ENCODE results near the gene NAA10. TPM values are rescaled to one million over a fixed set of nuclear protein-coding genes. Genes with fewer than 3 reads are reported as not detected.

The NAA10 gene
- total RNA-seq, 4 donors from 2014 or later, result 48.0 to 152 (median 73.8) TPM

- no peaks in the 10 kb centered on the region for H3K36me3 ChIP-seq
- TF ChIP-seq, protein P1, sequence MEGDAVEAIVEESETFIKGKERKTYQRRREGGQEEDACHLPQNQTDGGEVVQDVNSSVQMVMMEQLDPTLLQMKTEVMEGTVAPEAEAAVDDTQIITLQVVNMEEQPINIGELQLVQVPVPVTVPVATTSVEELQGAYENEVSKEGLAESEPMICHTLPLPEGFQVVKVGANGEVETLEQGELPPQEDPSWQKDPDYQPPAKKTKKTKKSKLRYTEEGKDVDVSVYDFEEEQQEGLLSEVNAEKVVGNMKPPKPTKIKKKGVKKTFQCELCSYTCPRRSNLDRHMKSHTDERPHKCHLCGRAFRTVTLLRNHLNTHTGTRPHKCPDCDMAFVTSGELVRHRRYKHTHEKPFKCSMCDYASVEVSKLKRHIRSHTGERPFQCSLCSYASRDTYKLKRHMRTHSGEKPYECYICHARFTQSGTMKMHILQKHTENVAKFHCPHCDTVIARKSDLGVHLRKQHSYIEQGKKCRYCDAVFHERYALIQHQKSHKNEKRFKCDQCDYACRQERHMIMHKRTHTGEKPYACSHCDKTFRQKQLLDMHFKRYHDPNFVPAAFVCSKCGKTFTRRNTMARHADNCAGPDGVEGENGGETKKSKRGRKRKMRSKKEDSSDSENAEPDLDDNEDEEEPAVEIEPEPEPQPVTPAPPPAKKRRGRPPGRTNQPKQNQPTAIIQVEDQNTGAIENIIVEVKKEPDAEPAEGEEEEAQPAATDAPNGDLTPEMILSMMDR (IDR thresholded peaks at IDR 0.05), result no peak
- TF ChIP-seq POLR2A (IDR thresholded peaks at IDR 0.05) (no peak), EP300 (IDR thresholded peaks at IDR 0.05) (no peak)
- no peaks in the 10 kb centered on the region for H3K27me3 ChIP-seq
- H3K27ac ChIP-seq, result no peak overlapping the region
- H3K4me3 ChIP-seq, result no peak overlapping the region
- 83 to 89% methylated on average over 6 of the region's 6 CpGs for WGBS, 2 donors
- no peak for DNase-seq (ENCODE audit: low spot score in 2 of 2)
- no peaks in the 10 kb centered on the region for H3K4me1 ChIP-seq
- no peaks in the 10 kb centered on the region for H3K9me3 ChIP-seq
Observed at GRCh38 chrX:153911798-153912197, 23.0 kb downstream of the NAA10 start.

- Histone ChIP-seq H3K27ac (no peak overlapping the region), H3K27me3 (no peaks in the 10 kb centered on the region), H3K36me3 (no peaks in the 10 kb centered on the region), H3K9me3 (no peaks in the 10 kb centered on the region), H3K4me1 (no peaks in the 10 kb centered on the region), H3K4me3 (no peak overlapping the region)
- DNase-seq (ENCODE audit: low spot score in 2 of 2), result no peak
- WGBS, 2 donors, result 90% methylated on average over 2 to 20 of the region's 22 CpGs
- TF ChIP-seq EP300 (IDR thresholded peaks at IDR 0.05) (no peak), POLR2A (IDR thresholded peaks at IDR 0.05) (no peak)
- TF ChIP-seq, protein P1 (IDR thresholded peaks at IDR 0.05), result no peak
Observed at GRCh38 chrX:153910446-153910845, 24.4 kb downstream of the NAA10 start.

DNA sequence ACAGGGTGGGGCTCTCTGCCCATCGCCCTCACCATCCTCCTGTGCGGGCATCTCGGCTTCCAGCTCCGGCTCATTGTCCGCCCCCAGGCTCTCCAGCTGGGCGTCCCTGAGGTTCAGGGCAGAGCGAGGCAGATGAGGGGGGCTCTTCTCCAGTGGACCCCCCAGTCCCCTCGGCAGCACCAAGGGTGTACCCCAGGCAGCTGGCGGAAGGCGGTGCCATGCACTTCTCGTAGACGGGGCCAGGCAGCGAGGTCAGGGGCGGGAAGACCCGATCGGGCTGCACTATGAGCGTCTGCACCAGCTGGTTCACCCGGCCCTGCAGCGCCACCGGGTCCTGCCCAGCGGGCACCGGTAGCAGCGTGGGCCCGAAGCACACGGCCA, 24.9 kb downstream of the NAA10 start:
- WGBS, 2 donors, result 89% methylated on average over 24 of the region's 25 CpGs; no CpG with 5 or more reads in 1 of the 2 donors
- no peaks in the 10 kb centered on the region for H3K27me3 ChIP-seq

GRCh38 chrX:153909024-153909979, 25.5 kb downstream of the NAA10 start:
- TF ChIP-seq EP300 (IDR thresholded peaks at IDR 0.05) (no peak), POLR2A (IDR thresholded peaks at IDR 0.05) (no peak)
- TF ChIP-seq, protein P1 (IDR thresholded peaks at IDR 0.05), result no peak
- no peak for DNase-seq (ENCODE audit: low spot score in 2 of 2)
- Histone ChIP-seq H3K27me3 (no peaks in the 10 kb centered on the region), H3K4me1 (peaks cover 0 to 4% (median under 1%) of the 10 kb centered on the region in 4 donors), H3K27ac (no peak overlapping the region), H3K9me3 (no peaks in the 10 kb centered on the region), H3K36me3 (no peaks in the 10 kb centered on the region), H3K4me3 (no peak overlapping the region)
- 69 to 73% methylated on average over 6 to 21 of the region's 37 CpGs for WGBS, 2 donors

More for the DNA sequence above, 24.9 kb downstream of the NAA10 start:
- Histone ChIP-seq H3K27ac (no peak overlapping the region), H3K4me1 (no peaks in the 10 kb centered on the region), H3K9me3 (no peaks in the 10 kb centered on the region), H3K4me3 (no peak overlapping the region), H3K36me3 (no peaks in the 10 kb centered on the region)
- no peak for DNase-seq (ENCODE audit: low spot score in 2 of 2)
- TF ChIP-seq POLR2A (IDR thresholded peaks at IDR 0.05) (no peak), EP300 (IDR thresholded peaks at IDR 0.05) (no peak)
- TF ChIP-seq, protein P1 (IDR thresholded peaks at IDR 0.05), result no peak

DNA sequence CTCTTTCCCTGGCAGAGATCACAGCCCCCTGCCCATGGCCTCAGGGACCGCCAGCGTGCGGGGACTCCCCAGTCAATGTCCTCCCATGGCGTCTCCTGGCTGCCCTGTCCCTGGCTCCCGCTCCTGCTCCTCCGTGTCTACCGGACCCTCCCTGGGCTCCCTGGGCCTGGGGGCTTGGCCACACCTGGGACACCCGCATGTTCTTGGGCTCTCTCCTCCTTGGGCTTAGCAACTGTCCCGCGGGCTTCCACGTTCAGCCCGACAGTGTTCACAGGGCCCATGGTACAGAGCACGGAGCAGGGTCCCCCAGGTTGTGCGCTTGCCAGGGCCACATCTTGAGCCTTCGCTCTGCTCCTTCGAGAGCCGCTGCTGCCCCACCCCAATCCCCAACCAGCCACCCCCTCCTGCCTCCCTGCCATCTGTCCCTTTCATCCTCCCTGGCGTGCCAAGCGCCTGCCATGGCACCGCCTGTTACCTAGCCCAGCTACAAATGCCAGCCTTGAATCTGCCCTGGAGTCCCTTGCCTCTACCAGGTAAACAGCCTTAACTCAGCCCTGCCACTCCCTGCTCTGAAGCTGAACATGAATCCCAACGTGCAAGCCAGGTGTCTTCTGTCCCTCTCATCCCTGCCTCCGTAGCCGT, 26.5 kb downstream of the NAA10 start:
- no peak for TF ChIP-seq EP300 (IDR thresholded peaks at IDR 0.05)
- no peak for TF ChIP-seq POLR2A (IDR thresholded peaks at IDR 0.05)
- TF ChIP-seq, protein P1 (IDR thresholded peaks at IDR 0.05), result no peak
- no peak for DNase-seq (ENCODE audit: low spot score in 2 of 2)
- Histone ChIP-seq H3K4me1 (peaks cover 0 to 12% (median 2%) of the 10 kb centered on the region in 4 donors), H3K27ac (no peak overlapping the region), H3K9me3 (no peaks in the 10 kb centered on the region), H3K27me3 (no peaks in the 10 kb centered on the region), H3K36me3 (no peaks in the 10 kb centered on the region), H3K4me3 (no peak overlapping the region)
- WGBS, 2 donors, result 91 to 94% methylated on average over 13 to 23 of the region's 23 CpGs

Measured in tibial nerve (tissue), 4 donors.